ENCODE measurements around the gene LENEP.
"Not testable (repeated sequence)": the region's sequence is repeated elsewhere in the genome, so short reads cannot be mapped to it uniquely, and the experiment has no call there.

Gene LENEP

GRCh38 chr1:154982341-154982740 is 11.0 kb upstream of the LENEP start:
- DNase-seq (no peak), ATAC-seq (no peak)
- no peaks in the 10 kb centered on the region for H3K27me3 Mint-ChIP-seq
- peaks cover 23% of the 10 kb centered on the region for H3K4me1 Mint-ChIP-seq
- H3K4me3 Mint-ChIP-seq, result no peak overlapping the region
- peaks cover 33% of the 10 kb centered on the region for H3K36me3 Mint-ChIP-seq (ENCODE audit: low read depth)
- no peak overlapping the region for H3K27ac Mint-ChIP-seq
- no peaks in the 10 kb centered on the region for H3K9me3 Mint-ChIP-seq

GRCh38 chr1:154982897-154983648 is 10.3 kb upstream of the LENEP start, which contains the start of gene FLAD1:
FLAD1 (plus strand) TSS chr1:154983344; CDS start chr1:154983695, 351 bp downstream.
- Mint-ChIP-seq H3K9me3 (no peaks in the 10 kb centered on the region), H3K4me3 (no peak within 1 kb of the TSS), H3K27me3 (no peaks in the 10 kb centered on the region), H3K4me1 (peaks cover 18% of the 10 kb centered on the region), H3K36me3 (ENCODE audit: low read depth) (peaks cover 32% of the 10 kb centered on the region), H3K27ac (no peak within 1 kb of the TSS)
- peak; percentile 100 for ATAC-seq
- DNase-seq, result peak; percentile 95

- DNase-seq, result no peak
- H3K4me3 Mint-ChIP-seq, result no peak overlapping the region
- H3K27me3 Mint-ChIP-seq, result no peaks in the 10 kb centered on the region
- H3K36me3 Mint-ChIP-seq (ENCODE audit: low read depth), result peaks cover 32% of the 10 kb centered on the region
- no peak for ATAC-seq
- peaks cover 21% of the 10 kb centered on the region for H3K4me1 Mint-ChIP-seq
- no peaks in the 10 kb centered on the region for H3K9me3 Mint-ChIP-seq
- H3K27ac Mint-ChIP-seq, result no peak overlapping the region
Measured at GRCh38 chr1:154983776-154984466, 9.5 kb upstream of the LENEP start.

GRCh38 chr1:154986736-154987135 is 6.7 kb upstream of the LENEP start:
- not testable (repeated sequence) for H3K9me3 Mint-ChIP-seq
- H3K36me3 Mint-ChIP-seq (ENCODE audit: low read depth), result peaks cover 21% of the 10 kb centered on the region

DNA sequence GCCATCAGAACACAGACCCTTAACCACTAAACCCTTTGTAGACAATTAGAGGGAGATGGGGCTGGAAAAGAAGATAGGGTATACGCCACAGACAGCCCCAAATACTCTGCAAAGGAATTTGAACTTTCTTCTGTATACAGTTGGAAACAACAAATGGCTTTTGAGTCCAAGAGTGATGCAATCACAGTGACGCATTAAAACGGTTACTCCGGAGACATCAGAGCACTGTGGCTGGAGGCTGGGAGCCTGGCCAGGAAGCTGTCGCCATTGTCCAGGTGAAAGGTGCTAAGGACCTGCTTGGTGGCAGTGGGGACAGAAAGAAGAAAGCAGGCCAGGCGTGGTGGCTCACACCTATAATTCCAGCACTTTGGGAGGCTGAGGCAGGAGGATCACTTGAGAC is 6.1 kb upstream of the LENEP start:
- Mint-ChIP-seq H3K27ac (no peak overlapping the region), H3K9me3 (no peaks in the 10 kb centered on the region), H3K36me3 (ENCODE audit: low read depth) (peaks cover 20% of the 10 kb centered on the region), H3K4me1 (peaks cover 21% of the 10 kb centered on the region), H3K27me3 (no peaks in the 10 kb centered on the region), H3K4me3 (no peak overlapping the region)
- no peak for ATAC-seq
- DNase-seq, result no peak

More at GRCh38 chr1:154986736-154987135, 6.7 kb upstream of the LENEP start:
- not testable (repeated sequence) for H3K27me3 Mint-ChIP-seq, H3K4me3 Mint-ChIP-seq, H3K27ac Mint-ChIP-seq, ATAC-seq, DNase-seq
- H3K4me1 Mint-ChIP-seq, result peaks cover 21% of the 10 kb centered on the region

DNA sequence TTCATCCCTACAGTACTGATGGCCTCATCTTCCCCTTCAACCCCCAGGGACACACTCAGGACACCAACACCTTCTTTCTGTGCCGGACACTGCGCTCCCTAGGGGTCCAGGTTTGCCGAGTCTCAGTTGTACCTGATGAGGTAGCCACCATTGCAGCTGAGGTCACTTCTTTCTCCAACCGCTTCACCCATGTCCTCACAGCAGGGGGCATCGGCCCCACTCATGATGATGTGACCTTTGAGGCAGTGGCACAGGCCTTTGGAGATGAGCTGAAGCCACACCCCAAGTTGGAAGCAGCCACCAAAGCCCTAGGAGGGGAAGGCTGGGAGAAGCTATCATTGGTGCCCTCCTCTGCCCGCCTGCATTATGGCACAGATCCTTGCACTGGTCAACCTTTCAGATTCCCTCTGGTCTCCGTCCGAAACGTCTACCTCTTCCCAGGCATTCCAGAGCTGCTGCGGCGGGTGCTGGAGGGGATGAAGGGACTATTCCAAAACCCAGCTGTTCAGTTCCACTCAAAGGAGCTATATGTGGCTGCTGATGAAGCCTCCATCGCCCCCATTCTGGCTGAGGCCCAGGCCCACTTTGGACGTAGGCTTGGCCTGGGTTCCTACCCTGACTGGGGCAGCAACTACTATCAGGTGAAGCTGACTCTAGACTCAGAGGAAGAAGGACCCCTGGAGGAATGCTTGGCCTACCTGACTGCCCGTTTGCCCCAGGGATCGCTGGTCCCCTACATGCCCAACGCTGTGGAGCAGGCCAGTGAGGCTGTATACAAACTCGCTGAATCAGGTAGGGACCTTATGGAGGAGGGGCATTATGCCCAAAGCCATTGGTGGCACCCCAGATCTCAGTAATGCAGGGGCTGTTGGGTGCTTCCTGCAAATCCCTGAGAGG is 5.1 kb upstream of the LENEP start:
- no peaks in the 10 kb centered on the region for H3K27me3 Mint-ChIP-seq
- H3K4me1 Mint-ChIP-seq, result peaks cover 21% of the 10 kb centered on the region
- DNase-seq (no peak), ATAC-seq (no peak)
- no peak overlapping the region for H3K4me3 Mint-ChIP-seq
- no peaks in the 10 kb centered on the region for H3K9me3 Mint-ChIP-seq
- peaks cover 21% of the 10 kb centered on the region for H3K36me3 Mint-ChIP-seq (ENCODE audit: low read depth)
- no peak overlapping the region for H3K27ac Mint-ChIP-seq

GRCh38 chr1:154989195-154989860 is 4.1 kb upstream of the LENEP start:
- H3K36me3 Mint-ChIP-seq (ENCODE audit: low read depth), result peaks cover 24% of the 10 kb centered on the region

DNA sequence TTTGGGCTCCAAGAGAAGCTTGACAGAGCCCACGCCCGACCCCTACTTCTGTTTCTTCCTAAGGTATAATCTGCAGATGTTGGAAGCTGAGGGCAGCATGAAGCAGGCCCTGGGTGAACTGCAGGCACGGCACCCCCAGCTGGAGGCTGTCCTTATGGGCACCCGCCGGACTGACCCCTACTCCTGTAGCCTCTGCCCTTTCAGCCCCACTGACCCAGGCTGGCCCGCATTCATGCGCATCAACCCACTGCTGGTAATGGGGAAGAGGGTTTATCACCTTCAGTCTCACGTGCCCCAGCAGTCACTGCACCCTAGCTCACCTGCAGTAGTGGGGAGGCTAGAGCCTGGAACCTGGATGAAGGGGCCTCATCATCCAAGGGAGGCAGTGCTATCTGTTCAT is 3.1 kb upstream of the LENEP start:
- no peak for ATAC-seq
- Mint-ChIP-seq H3K4me3 (no peak overlapping the region), H3K9me3 (no peaks in the 10 kb centered on the region), H3K4me1 (peaks cover 14% of the 10 kb centered on the region), H3K27ac (no peak overlapping the region), H3K36me3 (ENCODE audit: low read depth) (peaks cover 21% of the 10 kb centered on the region), H3K27me3 (no peaks in the 10 kb centered on the region)
- DNase-seq, result no peak

More at GRCh38 chr1:154989195-154989860, 4.1 kb upstream of the LENEP start:
- DNase-seq (no peak), ATAC-seq (no peak)
- Mint-ChIP-seq H3K27ac (no peak overlapping the region), H3K9me3 (no peaks in the 10 kb centered on the region), H3K4me3 (no peak overlapping the region), H3K4me1 (peaks cover 15% of the 10 kb centered on the region), H3K27me3 (no peaks in the 10 kb centered on the region)

GRCh38 chr1:154992721-154993571 is 440 bp upstream of the LENEP start:
- DNase-seq, result no peak
- Mint-ChIP-seq H3K4me3 (no peak overlapping the region), H3K36me3 (ENCODE audit: low read depth) (peaks cover 17% of the 10 kb centered on the region), H3K27me3 (no peaks in the 10 kb centered on the region), H3K9me3 (no peaks in the 10 kb centered on the region), H3K4me1 (peaks cover 20% of the 10 kb centered on the region), H3K27ac (no peak overlapping the region)
- ATAC-seq, result no peak

DNA sequence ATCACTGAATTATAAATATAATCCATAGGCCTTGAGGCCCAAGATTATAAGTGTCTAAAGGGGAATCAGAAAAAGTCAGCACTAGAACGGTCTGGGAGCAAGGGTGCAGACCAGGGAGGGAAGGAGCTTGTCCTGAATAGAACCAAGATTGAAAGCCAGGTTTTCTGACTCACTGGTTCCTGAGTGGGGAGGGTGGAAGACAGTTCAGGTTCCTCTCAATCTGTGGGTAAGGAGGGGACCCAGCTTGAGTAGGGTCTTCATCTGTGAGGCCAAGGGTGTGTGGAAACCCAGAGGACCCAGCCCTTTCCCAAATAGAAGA is 842 bp downstream of the LENEP start:
- no peak for DNase-seq
- H3K27ac Mint-ChIP-seq, result no peak overlapping the region
- H3K9me3 Mint-ChIP-seq, result no peaks in the 10 kb centered on the region
- ATAC-seq, result no peak
- peaks cover 24% of the 10 kb centered on the region for H3K4me1 Mint-ChIP-seq
- no peak overlapping the region for H3K4me3 Mint-ChIP-seq
- H3K27me3 Mint-ChIP-seq, result no peaks in the 10 kb centered on the region
- H3K36me3 Mint-ChIP-seq (ENCODE audit: low read depth), result peaks cover 7% of the 10 kb centered on the region

DNA sequence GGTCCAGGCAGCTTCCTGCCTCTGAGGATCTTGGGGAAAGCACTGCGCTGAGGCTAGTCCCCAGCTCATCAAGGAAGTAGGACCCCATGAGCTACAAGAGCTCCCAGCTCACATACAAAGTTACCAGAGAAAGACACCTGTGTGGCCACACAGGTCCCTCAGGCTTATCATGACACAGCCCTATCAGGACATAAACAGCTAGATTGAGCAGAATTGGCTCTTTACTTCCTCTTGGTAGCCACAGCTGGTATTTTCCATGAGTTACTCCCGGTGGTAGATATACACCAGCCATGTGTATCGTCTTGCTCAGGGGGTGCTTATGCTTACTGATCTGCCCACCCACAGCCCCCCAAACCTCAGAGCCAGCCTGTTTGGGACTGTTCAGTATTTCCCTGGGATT is 1.2 kb downstream of the LENEP start:
- no peak for ATAC-seq
- Mint-ChIP-seq H3K36me3 (ENCODE audit: low read depth) (peaks cover 6% of the 10 kb centered on the region), H3K4me3 (no peak overlapping the region), H3K4me1 (peaks cover 25% of the 10 kb centered on the region), H3K27me3 (no peaks in the 10 kb centered on the region), H3K9me3 (no peaks in the 10 kb centered on the region), H3K27ac (no peak overlapping the region)
- DNase-seq, result no peak

DNA sequence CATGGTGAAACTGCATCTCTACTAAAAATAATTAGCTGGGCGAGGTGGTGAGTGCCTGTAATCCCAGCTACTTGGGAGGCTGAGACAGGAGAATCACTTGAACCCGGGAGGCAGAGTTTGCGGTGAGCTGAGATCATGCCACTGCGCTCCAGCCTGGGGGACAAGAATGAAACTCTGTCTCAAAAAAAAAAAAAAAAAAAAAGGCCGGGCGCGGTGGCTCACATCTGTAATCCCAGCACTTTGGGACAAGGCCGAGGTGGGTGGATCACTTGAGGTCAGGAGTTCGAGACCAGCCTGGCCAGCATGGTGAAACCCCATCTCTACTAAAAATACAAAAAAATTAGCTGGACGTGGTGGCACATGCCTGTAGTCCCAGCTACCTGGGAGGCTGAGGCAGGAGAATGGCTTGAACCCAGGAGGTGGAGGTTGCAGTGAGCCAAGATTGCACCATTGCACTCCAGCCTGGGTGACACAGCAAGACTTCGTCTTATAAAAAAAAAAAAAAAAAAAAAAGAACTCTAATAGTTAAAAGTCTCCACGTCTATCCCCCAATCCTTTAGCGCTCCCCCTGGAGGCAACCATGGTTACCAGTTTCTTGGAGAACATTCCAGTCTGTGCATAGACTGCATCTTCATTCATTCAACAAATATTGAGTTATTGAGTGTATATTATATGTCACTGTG is 2.1 kb downstream of the LENEP start:
- H3K9me3 Mint-ChIP-seq; H3K36me3 Mint-ChIP-seq (ENCODE audit: low read depth); ATAC-seq; H3K4me3 Mint-ChIP-seq; H3K27me3 Mint-ChIP-seq; H3K27ac Mint-ChIP-seq: not testable (repeated sequence)
- H3K4me1 Mint-ChIP-seq, result peaks cover 32% of the 10 kb centered on the region
- peak; percentile 38 for DNase-seq
